Panc1 (cell line): ENCODE measurements around the gene CCR7. TPM values are rescaled to one million over a fixed set of nuclear protein-coding genes. Genes with fewer than 3 reads are reported as not detected.

Experiments
- ATAC-seq: fragments of 200-7000 bp; cut with Tn5 transposase; 2 replicates; pipeline ENCODE4 v1.9.1; 2020; ENCODE audit warnings: mild to moderate bottlenecking, moderate library complexity
- BruUV-seq: library from RNA; stranded (reverse); fragments of 400-500 nt; replicated peaks from 2 replicates; lab custom pipeline; 2021; lab: Mats Ljungman, UMichigan
- CTCF ChIA-PET: fragments of 300-600 bp; sonication (Branson Sonifier 250); formaldehyde crosslinking; loops from one replicate; lab custom pipeline; 2022; ENCODE audit warnings: antibody characterized with exemption; lab: Charles Lee
- POLR2A ChIA-PET: fragments of 300-600 bp; sonication (Branson Sonifier 250); formaldehyde crosslinking; loops from one replicate; lab custom pipeline; 2022; ENCODE audit warnings: antibody characterized with exemption; lab: Charles Lee
- DNase-seq: peaks from one replicate; pipeline ENCODE4 v3.0.0-alpha.2; 2010; ENCODE audit warnings: low read depth, low spot score
- H3K27ac ChIP-seq: 2 replicates; pipeline ENCODE4 v1.5.1; 2011; ENCODE audit warnings: mild to moderate bottlenecking, low read length, inconsistent platforms
- H3K27me3 ChIP-seq: fragments of 200-500 bp; sonication (Bioruptor generic); 2 replicates; pipeline ENCODE4 v1.6.0; 2014; ENCODE audit warnings: low read length, inconsistent platforms; ENCODE audit not compliant: control insufficient read depth, insufficient read depth
- H3K36me3 ChIP-seq: fragments of 200-500 bp; sonication (Bioruptor generic); 2 replicates; pipeline ENCODE4 v1.5.1; 2014; ENCODE audit warnings: inconsistent platforms, mild to moderate bottlenecking, low read length, moderate library complexity; ENCODE audit not compliant: control insufficient read depth, insufficient read depth
- H3K4me1 ChIP-seq: 2 replicates; pipeline ENCODE4 v1.5.1; 2011; ENCODE audit warnings: inconsistent platforms, mild to moderate bottlenecking, low read length, moderate library complexity; ENCODE audit not compliant: control insufficient read depth, insufficient read depth
- H3K4me3 ChIP-seq, 2 experiments: 2 replicates each; pipeline ENCODE4 v1.5.1; 2011 to 2012; ENCODE audit warnings: low read depth in 2 of 2, low read length in 2 of 2, mild to moderate bottlenecking in 2 of 2, inconsistent platforms in 1 of 2, moderate library complexity in 1 of 2
- H3K9me3 ChIP-seq: fragments of 200-500 bp; sonication (Bioruptor generic); 2 replicates; pipeline ENCODE4 v1.5.1; 2014; ENCODE audit warnings: low read depth, mild to moderate bottlenecking, inconsistent platforms, low read length, moderate library complexity; ENCODE audit not compliant: control insufficient read depth, insufficient read depth
- POLR2AphosphoS5 ChIP-seq: IDR thresholded peaks from 2 replicates; pipeline ENCODE4 v1.6.1; 2012; ENCODE audit warnings: mild to moderate bottlenecking, low read depth, low read length, moderate library complexity
- SIN3A ChIP-seq: IDR thresholded peaks from 2 replicates; pipeline ENCODE4 v1.6.1; 2012; ENCODE audit warnings: low read depth, mild to moderate bottlenecking, low read length, moderate library complexity, borderline replicate concordance; ENCODE audit not compliant: insufficient read depth
- TCF7L2 ChIP-seq: IDR thresholded peaks from 2 replicates; pipeline ENCODE4 v1.6.1; 2011; ENCODE audit warnings: mild to moderate bottlenecking, low read depth, low read length, inconsistent platforms
- in situ Hi-C: cut with HindIII; loops from 2 replicates; pipeline ENCODE4 v1.10.0; 2016; ENCODE audit warnings: low sequenced_read_pairs, low pct_unique_long_range_greater_than_20kb
- intact Hi-C: fragments of 100-400 bp; cut with micrococcal nuclease; formaldehyde crosslinking; loops from one replicate; pipeline ENCODE4 v1.10.0; 2022; ENCODE audit not compliant: unreplicated experiment
- total RNA-seq: library from RNA; stranded (reverse); gene quantifications from one replicate; pipeline ENCODE4 v1.2.1, GENCODE V29; 2021; ENCODE audit not compliant: unreplicated experiment
- TF ChIP-seq, protein P1 (sequence below), 2 experiments: IDR thresholded peaks; 2 replicates each; pipeline ENCODE4 v1.6.1; 2011 to 2012; ENCODE audit warnings: low read depth in 2 of 2, control low read depth in 1 of 2, low read length in 1 of 2, mild to moderate bottlenecking in 1 of 2, moderate library complexity in 1 of 2; ENCODE audit not compliant: insufficient read depth in 1 of 2
- TF ChIP-seq, protein P2 (sequence below): fragments of 450-650 bp; IDR thresholded peaks from 2 replicates; pipeline ENCODE4 v1.5.1; 2017; ENCODE audit warnings: mild to moderate bottlenecking

CCR7 gene
- total RNA-seq, 1 experiment from 2014 or later = 0.44 TPM

DNA sequence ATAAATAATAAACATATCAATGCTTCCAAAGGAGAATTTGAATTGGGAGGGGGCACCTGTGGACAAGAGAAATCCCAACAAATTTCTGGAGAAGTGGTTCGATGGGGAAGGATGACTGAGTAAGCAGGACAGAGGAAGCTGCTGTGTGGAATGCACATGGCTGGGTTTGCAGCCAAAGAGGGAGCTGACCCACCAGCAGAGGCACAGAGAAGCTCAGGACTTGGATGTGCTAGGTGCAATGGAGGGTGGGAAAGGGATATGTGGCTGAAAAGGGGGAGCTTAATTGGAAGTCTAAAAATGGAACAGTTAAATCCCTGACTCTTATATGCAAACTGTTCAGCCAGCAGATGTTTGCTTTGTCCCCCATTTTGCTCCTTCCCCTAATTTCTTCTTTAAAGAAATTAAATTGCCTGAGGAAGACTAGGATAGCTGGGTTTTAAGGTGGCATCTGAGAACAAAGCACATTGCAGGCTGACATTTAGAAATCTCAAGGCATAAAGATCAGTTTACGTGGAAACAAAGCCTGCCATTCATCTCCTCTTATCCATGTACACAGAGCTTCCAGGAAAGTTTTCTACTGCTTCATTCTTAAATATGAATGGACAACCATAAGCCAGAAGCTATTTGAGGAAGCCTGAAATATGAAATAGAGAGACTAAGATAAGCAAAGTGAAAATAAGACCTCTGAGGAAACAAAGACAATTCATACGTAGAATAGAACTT is 40.9 kb downstream of the CCR7 start:
- in situ Hi-C loops = loop anchor here (5.0 kb wide), 2 partner anchors 38 to 222 kb away; no protein-coding TSS in a partner anchor
- ChIA-PET CTCF (no interaction called here), POLR2A (no interaction called here)
- Histone ChIP-seq H3K27ac (no peak overlapping the region), H3K27me3 (peaks cover 8% of the 10 kb centered on the region), H3K9me3 (no peaks in the 10 kb centered on the region), H3K4me3 (no peak overlapping the region), H3K4me1 (no peaks in the 10 kb centered on the region), H3K36me3 (no peaks in the 10 kb centered on the region)
- intact Hi-C loops = no loop called here
- BruUV-seq = no TSS peak
- DNase-seq (no peak), ATAC-seq (no peak)
- TF ChIP-seq SIN3A (no peak), POLR2AphosphoS5 (no peak), TCF7L2 (no peak)
- TF ChIP-seq, protein P1, sequence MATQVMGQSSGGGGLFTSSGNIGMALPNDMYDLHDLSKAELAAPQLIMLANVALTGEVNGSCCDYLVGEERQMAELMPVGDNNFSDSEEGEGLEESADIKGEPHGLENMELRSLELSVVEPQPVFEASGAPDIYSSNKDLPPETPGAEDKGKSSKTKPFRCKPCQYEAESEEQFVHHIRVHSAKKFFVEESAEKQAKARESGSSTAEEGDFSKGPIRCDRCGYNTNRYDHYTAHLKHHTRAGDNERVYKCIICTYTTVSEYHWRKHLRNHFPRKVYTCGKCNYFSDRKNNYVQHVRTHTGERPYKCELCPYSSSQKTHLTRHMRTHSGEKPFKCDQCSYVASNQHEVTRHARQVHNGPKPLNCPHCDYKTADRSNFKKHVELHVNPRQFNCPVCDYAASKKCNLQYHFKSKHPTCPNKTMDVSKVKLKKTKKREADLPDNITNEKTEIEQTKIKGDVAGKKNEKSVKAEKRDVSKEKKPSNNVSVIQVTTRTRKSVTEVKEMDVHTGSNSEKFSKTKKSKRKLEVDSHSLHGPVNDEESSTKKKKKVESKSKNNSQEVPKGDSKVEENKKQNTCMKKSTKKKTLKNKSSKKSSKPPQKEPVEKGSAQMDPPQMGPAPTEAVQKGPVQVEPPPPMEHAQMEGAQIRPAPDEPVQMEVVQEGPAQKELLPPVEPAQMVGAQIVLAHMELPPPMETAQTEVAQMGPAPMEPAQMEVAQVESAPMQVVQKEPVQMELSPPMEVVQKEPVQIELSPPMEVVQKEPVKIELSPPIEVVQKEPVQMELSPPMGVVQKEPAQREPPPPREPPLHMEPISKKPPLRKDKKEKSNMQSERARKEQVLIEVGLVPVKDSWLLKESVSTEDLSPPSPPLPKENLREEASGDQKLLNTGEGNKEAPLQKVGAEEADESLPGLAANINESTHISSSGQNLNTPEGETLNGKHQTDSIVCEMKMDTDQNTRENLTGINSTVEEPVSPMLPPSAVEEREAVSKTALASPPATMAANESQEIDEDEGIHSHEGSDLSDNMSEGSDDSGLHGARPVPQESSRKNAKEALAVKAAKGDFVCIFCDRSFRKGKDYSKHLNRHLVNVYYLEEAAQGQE (IDR thresholded peaks at IDR 0.05; ENCODE audit: insufficient read depth in 1 of 2, low read depth in 2 of 2, low read length in 1 of 2) = no peak
- TF ChIP-seq, protein P2, sequence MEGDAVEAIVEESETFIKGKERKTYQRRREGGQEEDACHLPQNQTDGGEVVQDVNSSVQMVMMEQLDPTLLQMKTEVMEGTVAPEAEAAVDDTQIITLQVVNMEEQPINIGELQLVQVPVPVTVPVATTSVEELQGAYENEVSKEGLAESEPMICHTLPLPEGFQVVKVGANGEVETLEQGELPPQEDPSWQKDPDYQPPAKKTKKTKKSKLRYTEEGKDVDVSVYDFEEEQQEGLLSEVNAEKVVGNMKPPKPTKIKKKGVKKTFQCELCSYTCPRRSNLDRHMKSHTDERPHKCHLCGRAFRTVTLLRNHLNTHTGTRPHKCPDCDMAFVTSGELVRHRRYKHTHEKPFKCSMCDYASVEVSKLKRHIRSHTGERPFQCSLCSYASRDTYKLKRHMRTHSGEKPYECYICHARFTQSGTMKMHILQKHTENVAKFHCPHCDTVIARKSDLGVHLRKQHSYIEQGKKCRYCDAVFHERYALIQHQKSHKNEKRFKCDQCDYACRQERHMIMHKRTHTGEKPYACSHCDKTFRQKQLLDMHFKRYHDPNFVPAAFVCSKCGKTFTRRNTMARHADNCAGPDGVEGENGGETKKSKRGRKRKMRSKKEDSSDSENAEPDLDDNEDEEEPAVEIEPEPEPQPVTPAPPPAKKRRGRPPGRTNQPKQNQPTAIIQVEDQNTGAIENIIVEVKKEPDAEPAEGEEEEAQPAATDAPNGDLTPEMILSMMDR = no peak

DNA sequence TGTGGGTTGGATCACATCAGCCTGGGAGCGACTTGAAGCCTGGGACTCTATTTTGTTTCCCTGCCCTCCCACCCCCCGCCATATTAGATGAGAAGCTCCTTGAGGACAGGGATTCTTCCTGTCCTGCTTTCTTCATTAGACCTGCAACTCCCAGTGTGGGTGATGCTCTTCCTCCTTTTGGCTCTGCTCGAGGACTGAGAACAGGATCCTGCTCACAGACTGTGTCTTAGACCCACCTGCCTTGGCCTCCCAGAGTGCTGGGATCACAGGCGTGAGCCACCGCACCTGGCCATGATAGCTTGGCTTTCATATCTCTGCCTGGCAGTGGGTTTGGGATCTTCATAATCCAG is 42.3 kb downstream of the CCR7 start:
- POLR2A ChIA-PET = interaction anchor here (0.6 kb wide), 1 partner anchor 20 kb away, joined by 3 read pairs; no protein-coding TSS in a partner anchor
- H3K36me3 ChIP-seq = no peaks in the 10 kb centered on the region
- intact Hi-C loops (no loop called here), in situ Hi-C loops (loop anchor here (5.0 kb wide), 2 partner anchors 39 to 221 kb away; no protein-coding TSS in a partner anchor)
- CTCF ChIA-PET = no interaction called here
- H3K4me3 ChIP-seq = no peak overlapping the region
- no peak overlapping the region for H3K27ac ChIP-seq
- ATAC-seq = no peak
- peaks cover 5% of the 10 kb centered on the region; the same call in 1 of the 2 replicates for H3K4me1 ChIP-seq
- TF ChIP-seq TCF7L2 (no peak), SIN3A (no peak), POLR2AphosphoS5 (no peak)
- TF ChIP-seq, protein P1 (IDR thresholded peaks at IDR 0.05; ENCODE audit: insufficient read depth in 1 of 2, low read depth in 2 of 2, low read length in 1 of 2) = no peak
- TF ChIP-seq, protein P2 = no peak
- peaks cover 8% of the 10 kb centered on the region for H3K27me3 ChIP-seq
- no peak for DNase-seq
- BruUV-seq = no TSS peak
- H3K9me3 ChIP-seq = no peaks in the 10 kb centered on the region
